NCI-H446 (cell line): ENCODE data around the gene BTNL3.

Experiments
- DNase-seq, 2 experiments: peaks; one replicate each; lab custom pipeline; 2025; lab: John Stamatoyannopoulos, UW

Gene BTNL3

DNA sequence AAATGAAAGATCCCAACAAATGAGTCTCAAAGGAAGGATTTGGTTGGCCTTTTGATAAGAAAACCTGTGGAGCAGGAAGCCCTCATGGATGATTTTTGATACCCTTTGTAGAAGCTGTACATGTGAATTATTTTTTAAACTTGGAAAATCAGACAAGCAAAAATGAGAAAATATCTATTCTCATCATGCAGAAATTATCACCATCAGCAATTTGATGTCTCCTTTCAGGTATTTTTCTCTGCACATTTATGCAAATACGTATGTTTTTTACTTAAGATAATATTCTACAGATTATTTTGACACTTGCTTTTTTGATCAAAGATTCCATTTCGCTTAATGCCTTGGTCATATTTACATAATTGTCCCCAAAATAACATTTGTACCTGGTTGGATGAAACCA, 58.6 kb downstream of the BTNL3 start:
- DNase-seq, result no peak

DNA sequence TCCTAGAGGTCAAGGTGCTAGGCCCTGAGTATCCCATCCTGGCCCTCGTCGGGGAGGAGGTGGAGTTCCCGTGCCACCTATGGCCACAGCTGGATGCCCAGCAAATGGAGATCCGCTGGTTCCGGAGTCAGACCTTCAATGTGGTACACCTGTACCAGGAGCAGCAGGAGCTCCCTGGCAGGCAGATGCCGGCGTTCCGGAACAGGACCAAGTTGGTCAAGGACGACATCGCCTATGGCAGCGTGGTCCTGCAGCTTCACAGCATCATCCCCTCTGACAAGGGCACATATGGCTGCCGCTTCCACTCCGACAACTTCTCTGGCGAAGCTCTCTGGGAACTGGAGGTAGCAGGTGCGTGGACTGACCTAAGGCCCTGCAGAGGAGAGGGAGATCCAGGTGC, 59.3 kb downstream of the BTNL3 start:
- no peak for DNase-seq

DNA sequence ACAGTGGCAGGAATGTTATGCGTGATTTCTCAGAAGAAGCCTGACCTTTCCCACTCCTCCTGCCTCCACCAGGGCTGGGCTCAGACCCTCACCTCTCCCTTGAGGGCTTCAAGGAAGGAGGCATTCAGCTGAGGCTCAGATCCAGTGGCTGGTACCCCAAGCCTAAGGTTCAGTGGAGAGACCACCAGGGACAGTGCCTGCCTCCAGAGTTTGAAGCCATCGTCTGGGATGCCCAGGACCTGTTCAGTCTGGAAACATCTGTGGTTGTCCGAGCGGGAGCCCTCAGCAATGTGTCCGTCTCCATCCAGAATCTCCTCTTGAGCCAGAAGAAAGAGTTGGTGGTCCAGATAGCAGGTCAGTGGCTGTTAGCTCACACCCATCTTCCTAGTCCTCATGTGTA, 61.4 kb downstream of the BTNL3 start:
- no peak for DNase-seq

DNA sequence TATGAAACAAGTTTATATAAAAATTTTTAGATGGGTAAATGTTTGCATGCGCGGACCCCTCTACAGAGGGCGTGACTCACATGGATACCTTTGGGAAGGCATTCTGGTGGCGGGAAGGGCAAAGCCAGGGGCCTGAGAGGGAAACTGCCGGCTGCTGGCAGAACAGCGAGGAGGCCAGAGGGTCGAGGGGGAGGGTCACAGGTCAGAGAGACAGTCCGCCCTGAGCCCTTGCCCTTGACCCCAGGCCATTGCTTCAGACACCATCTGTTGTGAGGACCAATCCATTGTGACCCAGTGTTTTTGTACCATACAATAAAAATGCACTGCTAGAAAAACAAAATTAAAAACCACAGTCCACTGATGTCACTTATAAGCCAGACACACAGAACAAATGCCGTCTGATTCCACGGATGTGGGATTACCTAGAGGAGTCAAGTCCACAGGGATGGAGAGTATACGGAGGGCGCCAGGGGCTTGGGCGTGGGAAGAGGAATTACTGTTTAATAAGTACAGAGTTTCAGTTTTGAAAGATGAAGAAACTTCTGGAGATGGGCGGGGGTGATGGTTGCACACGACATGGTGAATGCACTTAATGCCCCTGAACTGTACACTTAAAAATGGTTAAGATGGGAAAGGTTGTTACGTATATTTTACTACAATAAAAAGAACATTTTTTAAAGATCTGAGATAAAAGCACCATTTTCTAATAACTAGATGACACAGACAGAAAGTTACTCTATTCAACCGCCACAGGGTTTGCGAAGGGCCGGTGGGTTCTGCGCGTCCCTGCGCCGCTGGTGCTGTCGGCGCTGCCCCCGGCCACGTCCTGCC, 63.4 kb downstream of the BTNL3 start:
- DNase-seq, result no peak

DNA sequence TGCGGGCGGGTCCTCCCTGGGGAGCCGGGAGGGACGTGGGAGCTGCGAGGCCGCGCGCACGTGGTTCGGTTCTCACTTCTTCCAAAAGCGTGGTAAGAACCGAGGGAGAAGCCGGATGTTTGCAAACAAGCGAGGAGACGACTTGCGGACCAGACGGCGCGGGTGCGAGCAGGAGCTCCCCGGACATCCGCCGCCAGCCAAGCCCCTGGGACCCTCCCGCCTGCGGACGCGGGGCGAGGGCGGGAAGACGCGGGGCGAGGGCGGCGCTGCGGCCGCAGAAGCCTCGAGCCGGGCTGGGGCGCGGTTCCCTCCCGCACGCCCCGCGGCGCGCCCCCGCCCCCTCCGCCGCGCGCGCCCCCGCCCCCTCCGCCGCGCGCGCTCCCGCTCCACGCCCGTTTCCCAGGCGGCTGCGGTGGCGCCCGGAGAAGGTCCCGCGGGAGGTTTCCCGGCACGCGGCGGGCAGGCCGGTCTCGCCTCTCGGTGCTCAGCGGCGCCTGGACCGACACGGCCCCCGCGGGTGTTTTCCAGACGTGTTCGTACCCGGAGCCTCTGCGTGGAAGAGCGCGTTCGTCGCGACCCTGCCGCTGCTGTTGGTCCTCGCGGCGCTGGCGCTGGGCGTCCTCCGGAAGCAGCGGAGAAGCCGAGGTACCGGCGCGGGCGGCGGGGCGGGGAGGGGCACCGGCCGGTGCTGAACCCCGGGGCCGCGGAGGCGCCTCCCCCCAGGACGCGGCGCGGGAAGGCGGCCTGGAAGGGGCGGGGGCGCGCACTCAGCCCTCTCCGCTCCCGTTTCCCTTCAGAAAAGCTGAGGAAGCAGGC, 64.2 kb downstream of the BTNL3 start:
- no peak for DNase-seq

DNA sequence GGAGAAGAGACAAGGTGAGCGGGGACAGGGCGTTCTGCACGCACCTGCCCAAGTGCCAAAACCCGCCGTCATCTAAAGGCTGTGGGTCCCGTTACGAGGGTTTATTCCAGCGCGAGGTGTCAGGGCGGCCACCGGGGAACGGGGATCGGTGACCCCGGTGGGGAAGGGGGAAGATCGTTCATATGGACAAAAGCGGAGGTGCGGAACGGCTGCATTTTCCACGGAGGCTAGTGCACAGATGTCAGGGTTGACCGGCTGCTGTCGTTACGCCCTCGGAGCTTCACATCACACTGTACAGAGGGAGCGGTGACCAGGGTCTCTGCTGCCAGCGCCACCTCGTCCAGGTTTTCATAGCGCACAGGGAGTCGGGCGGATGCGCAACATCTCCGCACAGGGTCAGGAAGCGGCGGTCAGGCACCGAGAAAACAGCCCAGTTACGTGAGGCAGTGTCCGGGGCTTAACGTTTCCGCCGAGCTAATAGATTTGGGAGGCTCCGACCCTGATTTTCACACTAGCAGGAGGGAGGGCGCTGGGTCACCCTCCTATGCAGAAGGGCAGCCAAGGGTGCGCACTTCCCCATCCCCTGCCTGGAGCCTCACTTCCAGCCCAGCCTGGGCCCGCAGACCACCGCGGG, 65.0 kb downstream of the BTNL3 start:
- DNase-seq, result no peak

DNA sequence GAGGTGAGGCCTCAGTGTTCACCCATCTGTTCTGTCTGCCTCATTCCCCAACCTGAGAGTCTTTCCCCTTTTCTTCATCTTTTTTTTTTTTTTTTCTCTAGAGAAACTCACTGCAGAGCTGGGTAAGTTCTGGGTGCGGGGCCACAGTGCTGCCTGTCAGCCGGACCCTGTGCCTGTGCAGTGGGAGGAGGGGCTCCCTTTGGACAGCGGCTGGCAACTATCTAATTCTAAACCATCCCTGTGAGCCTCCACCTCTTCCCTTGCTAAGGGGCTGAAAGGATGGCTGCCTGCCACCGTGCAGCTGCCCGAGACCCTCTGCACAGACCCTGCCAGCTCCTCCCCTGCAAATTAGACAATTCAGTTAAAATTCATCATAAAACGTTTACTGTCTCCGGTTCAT, 65.5 kb downstream of the BTNL3 start:
- no peak for DNase-seq

DNA sequence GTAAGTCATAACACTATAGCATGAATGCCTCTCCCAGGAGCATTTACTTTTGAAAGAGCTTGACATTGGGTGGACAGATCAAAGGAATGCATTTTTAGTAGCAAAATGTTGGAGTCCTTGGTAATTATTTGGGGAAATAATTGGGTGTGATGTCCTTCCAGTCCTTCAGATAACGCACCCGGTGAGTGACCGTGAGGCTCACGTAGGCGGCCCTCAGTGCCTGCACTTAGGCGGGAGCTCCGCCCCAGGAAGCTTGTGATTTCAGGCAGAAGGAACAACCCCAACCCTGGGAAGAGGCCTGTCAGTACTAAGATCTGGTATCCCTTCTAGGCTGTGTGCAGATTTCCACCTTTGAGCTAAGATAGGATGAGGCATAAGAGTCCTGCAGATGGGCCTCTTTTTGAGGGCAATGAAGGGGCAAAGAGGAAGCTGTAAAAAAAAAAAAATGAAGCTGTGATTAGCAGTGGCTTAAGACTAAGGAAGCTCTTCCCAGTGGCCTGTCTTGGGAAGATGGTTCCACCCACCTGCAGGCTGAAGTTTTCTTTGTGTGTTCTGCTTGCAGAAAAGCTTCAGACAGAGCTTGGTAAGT, 66.3 kb downstream of the BTNL3 start:
- no peak for DNase-seq
